GM10266 (cell line): ENCODE results near the gene SAA2.
"Not testable (repeated sequence)": the region's sequence is repeated elsewhere in the genome, so short reads cannot be mapped to it uniquely, and the experiment has no call there.

Experiments
- DNase-seq: peaks from one replicate; pipeline ENCODE4 v3.0.0; 2012; ENCODE audit errors: extremely low spot score
- CTCF ChIP-seq: IDR thresholded peaks from 2 replicates; pipeline ENCODE4 v1.5.1; 2012; ENCODE audit warnings: mild to moderate bottlenecking, low read depth; ENCODE audit not compliant: control insufficient read depth, insufficient read depth; ENCODE audit errors: missing control alignments

Gene SAA2

GRCh38 chr11:18261721-18262120, 13.3 kb upstream of the SAA2 start:
- TF ChIP-seq CTCF: no peak
- no peak for DNase-seq

- DNase-seq: no peak
These were observed 10.8 kb upstream of the SAA2 start for GRCh38 chr11:18259259-18259658.

GRCh38 chr11:18254781-18255361, 6.4 kb upstream of the SAA2 start:
- no peak for DNase-seq
- no peak for TF ChIP-seq CTCF

More at GRCh38 chr11:18259259-18259658, 10.8 kb upstream of the SAA2 start:
- TF ChIP-seq CTCF: no peak

- peak; percentile 2 for DNase-seq
- TF ChIP-seq CTCF: no peak
These were observed 5.4 kb upstream of the SAA2 start for GRCh38 chr11:18253778-18254338.

GRCh38 chr11:18253233-18253632, 4.8 kb upstream of the SAA2 start:
- no peak for TF ChIP-seq CTCF
- DNase-seq: no peak

GRCh38 chr11:18247191-18247581, 1.3 kb downstream of the SAA2 start:
- not testable (repeated sequence) for DNase-seq

GRCh38 chr11:18246379-18247190, 1.9 kb downstream of the SAA2 start:
- DNase-seq: peak; percentile 50

- no peak for DNase-seq
These were observed 3.1 kb downstream of the SAA2 start for GRCh38 chr11:18245396-18245795.

More at GRCh38 chr11:18245396-18245795, 3.1 kb downstream of the SAA2 start:
- TF ChIP-seq CTCF: no peak
